ENCODE data around the gene SMG6.

Gene SMG6

DNA sequence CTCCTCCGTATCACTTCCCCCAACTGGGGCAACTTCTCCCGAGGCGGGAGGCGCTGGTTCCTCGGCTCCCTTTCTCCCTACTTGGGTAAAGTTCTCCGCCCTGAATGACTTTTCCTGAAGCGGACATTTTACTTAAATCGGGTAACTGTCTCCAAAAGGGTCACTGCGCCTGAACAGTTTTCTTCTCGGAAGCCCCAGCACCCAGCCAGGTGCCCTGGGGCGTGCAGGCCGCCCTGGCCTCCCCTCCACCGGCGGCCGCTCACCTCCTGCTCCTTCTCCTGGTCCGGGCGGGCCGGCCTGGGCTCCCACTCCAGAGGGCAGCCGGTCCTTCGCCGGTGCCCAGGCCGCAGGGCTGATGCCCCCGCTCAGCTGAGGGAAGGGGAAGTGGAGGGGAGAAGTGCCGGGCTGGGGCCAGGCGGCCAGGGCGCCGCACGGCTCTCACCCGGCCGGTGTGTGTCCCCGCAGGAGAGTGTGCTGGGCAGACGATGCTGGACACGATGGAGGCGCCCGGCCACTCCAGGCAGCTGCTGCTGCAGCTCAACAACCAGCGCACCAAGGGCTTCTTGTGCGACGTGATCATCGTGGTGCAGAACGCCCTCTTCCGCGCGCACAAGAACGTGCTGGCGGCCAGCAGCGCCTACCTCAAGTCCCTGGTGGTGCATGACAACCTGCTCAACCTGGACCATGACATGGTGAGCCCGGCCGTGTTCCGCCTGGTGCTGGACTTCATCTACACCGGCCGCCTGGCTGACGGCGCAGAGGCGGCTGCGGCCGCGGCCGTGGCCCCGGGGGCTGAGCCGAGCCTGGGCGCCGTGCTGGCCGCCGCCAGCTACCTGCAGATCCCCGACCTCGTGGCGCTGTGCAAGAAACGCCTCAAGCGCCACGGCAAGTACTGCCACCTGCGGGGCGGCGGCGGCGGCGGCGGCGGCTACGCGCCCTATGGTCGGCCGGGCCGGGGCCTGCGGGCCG lies 247.1 kb downstream of the SMG6 start:
- no peak for TF ChIP-seq CTCF (IDR thresholded peaks at IDR 0.05)

DNA sequence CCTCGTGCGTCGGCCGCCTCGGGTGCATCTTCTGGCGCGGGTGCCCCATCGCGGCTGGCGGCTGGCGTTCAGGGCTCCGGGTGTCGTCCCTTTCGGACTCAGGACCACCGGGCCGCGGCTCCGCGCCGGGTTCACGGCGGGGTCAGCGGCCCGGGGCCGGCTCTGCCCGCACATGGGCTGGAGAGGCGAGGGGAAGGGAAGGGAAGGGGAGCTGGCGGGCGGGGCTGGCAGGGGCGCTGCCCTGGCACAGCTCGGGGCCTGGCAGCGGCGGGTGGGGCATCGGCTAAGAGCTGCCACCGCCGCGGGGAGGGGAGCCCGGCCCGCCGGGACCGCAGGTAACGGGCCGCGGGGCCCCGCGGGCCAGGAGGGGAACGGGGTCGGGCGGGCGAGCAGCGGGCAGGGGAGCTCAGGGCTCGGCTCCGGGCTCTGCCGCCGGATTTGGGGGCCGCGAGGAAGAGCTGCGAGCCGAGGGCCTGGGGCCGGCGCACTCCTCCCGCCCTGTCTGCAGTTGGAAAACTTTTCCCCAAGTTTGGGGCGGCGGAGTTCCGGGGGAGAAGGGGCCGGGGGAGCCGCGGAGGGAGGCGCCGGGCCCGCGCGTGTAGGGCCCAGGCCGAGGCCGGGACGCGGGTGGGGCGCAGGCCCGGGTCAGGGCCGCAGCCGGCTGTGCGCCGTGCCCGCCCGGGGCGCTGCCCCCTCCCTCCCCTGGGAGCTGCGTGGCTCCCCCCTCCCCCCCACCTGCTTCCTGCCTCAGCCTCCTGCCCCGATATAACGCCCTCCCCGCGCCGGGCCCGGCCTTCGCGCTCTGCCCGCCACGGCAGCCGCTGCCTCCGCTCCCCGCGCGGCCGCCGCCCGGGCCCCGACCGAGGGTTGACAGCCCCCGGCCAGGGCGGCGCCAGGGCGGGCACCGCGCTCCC lies 248.0 kb downstream of the SMG6 start:
- no peak for TF ChIP-seq CTCF (IDR thresholded peaks at IDR 0.05)

GRCh38 chr17:2054512-2055291 lies 248.9 kb downstream of the SMG6 start, which contains the start of gene HIC1:
Gene HIC1, plus strand, starts transcription at chr17:2055103. Its CDS starts 1,588 bp downstream, at chr17:2056691.
- peak; percentile 87 for TF ChIP-seq CTCF (IDR thresholded peaks at IDR 0.05)

DNA sequence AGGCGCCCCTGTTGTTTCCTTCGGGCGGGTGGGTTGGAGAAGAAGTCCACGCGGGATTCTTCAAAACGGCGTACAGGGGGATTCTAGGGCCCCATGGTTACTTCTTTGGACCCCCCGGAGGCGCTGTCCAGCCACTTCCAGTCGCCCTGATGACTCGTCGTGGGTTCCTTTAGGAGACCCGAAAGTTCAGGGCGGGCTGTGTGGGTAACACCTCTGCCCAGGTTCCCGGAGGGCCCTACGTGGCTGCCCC lies 249.4 kb downstream of the SMG6 start:
- no peak for TF ChIP-seq CTCF (IDR thresholded peaks at IDR 0.05)

DNA sequence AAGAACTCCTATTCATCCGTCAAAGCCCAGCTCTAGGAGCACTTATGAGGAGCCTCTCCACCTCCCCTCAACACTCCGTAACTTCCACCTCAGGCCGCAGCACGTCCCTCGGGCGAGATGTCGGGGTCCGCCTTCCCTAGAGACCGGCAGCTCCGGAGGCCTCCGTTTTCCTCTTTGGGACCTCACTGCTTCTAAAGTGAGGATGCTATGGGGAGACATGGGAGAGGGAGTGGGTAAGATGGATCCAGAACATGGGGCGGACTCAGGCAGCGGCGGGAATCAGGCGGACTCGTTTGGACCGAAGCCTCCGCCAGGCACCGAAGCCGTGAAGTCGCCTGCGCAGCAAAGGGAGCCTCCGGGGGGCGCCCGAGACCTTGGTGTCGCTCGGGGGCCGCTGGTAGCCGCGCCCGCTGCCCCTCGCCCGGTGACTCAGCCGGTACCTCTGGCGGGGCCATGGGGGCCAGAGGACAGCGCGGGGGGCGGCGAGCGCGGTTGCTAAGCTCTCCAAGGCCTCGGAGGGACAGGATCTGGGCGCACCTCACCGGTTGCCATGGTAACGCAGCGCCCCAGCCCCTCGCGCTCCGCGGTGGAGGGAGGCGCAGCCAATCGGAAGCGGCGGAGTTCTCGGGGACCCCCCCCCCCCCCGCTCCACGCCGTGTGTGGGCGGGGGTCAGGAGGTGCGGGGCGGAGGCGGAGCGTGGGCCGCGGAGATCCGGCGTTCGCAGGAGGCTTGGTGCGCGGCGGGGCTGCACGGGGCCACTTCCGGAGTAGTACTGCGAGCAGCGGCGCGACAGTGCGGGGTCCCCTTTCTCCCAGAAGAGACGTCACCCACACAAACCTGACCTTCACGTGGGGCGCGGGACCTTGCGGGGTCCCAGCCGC lies 250.0 kb downstream of the SMG6 start:
- TF ChIP-seq CTCF (IDR thresholded peaks at IDR 0.05): peak; percentile 57

DNA sequence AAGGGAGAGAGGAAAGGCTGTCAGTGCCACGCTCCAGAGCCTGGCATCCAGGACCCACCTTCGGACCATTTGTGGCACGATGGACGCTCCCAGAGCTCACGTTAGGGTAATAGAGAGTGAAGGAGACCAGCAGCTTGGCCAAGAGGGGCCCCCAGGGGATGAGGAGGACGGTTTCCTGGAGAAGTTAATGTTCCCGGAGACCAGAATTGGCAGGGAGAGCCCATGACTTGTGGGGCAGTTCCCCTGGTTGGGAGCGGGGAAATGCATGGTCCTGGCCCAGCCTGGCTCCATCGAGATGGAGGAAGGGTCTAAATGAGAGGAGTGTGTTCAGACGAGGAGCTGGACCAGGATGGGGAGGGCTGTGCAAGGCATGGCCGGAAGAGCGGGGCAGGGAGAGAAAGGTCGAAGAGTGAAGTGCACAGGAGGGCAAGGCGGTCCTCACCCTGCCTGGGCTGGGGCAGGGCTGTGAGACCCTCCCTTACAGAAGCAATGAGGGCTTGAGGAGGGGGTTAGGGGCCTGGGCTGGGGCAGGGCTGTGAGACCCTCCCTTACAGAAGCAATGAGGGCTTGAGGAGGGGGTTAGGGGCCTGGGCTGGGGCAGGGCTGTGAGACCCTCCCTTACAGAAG lies 251.5 kb downstream of the SMG6 start:
- no peak for TF ChIP-seq CTCF (IDR thresholded peaks at IDR 0.05)
